Karpas-422 (cell line): Measurements from ENCODE around the gene RNLS. TPM values are rescaled to one million over a fixed set of nuclear protein-coding genes. Genes with fewer than 3 reads are reported as not detected.

Source experiments
- DNase-seq: peaks from one replicate; pipeline ENCODE4 v3.0.0-alpha.2; 2015
- H2AFZ ChIP-seq: fragments of 200-600 bp; sonication (generic); 2 replicates; pipeline ENCODE4 v1.6.1; 2014; ENCODE audit warnings: antibody characterized with exemption, low read length, mixed read lengths
- H3K27ac ChIP-seq: fragments of 200-600 bp; sonication (generic); 2 replicates; pipeline ENCODE4 v1.5.1; 2014; ENCODE audit warnings: mild to moderate bottlenecking, low read length, moderate library complexity
- H3K27me3 ChIP-seq: fragments of 200-600 bp; sonication (generic); 2 replicates; pipeline ENCODE4 v1.6.1; 2014; ENCODE audit warnings: low read length, mixed read lengths
- H3K36me3 ChIP-seq: fragments of 200-600 bp; sonication (generic); 2 replicates; pipeline ENCODE4 v1.6.1; 2014; ENCODE audit warnings: low read length, mixed read lengths; ENCODE audit not compliant: insufficient read depth
- H3K4me1 ChIP-seq: fragments of 200-600 bp; sonication (generic); 2 replicates; pipeline ENCODE4 v1.6.1; 2014; ENCODE audit warnings: mild to moderate bottlenecking, low read length, mixed read lengths
- H3K4me2 ChIP-seq: fragments of 200-600 bp; sonication (generic); 2 replicates; pipeline ENCODE4 v1.6.1; 2014; ENCODE audit warnings: low read length, low read depth, mild to moderate bottlenecking; ENCODE audit not compliant: poor library complexity, severe bottlenecking
- H3K4me3 ChIP-seq: fragments of 200-600 bp; sonication (generic); 2 replicates; pipeline ENCODE4 v1.5.1; 2014; ENCODE audit warnings: mild to moderate bottlenecking, antibody characterized with exemption, low read length, mixed read lengths
- H3K79me2 ChIP-seq: fragments of 200-600 bp; sonication (generic); 2 replicates; pipeline ENCODE4 v1.6.1; 2014; ENCODE audit warnings: mild to moderate bottlenecking, low read length, mixed read lengths
- H3K9ac ChIP-seq: fragments of 200-600 bp; sonication (generic); 2 replicates; pipeline ENCODE4 v1.6.0; 2014; ENCODE audit warnings: low read length
- H3K9me2 ChIP-seq: fragments of 200-600 bp; sonication (generic), shearing (Covaris generic); replicated peaks from 2 replicates; pipeline ENCODE4 v1.6.0; 2014; ENCODE audit warnings: mild to moderate bottlenecking, low read length, moderate library complexity; ENCODE audit not compliant: insufficient read depth
- H3K9me3 ChIP-seq: fragments of 300-700, 200-600 bp; sonication (generic); 2 replicates; pipeline ENCODE4 v1.6.1; 2014; ENCODE audit warnings: low read length, mixed read lengths
- H4K20me1 ChIP-seq: fragments of 200-600 bp; sonication (generic); 2 replicates; pipeline ENCODE4 v1.6.1; 2014; ENCODE audit warnings: mild to moderate bottlenecking, antibody characterized with exemption, low read length, low read depth; ENCODE audit not compliant: insufficient read depth
- total RNA-seq: library from RNA; depleted of rRNA; stranded (reverse); fragments of >200 nt; shearing (Covaris generic); gene quantifications from 2 replicates; pipeline ENCODE4 v1.2.3, GENCODE V29; 2014; ENCODE audit warnings: low replicate concordance

Gene RNLS
- total RNA-seq, 1 experiment from 2014 or later, result not detected

- no peaks in the 10 kb centered on the region for H4K20me1 ChIP-seq
- no peaks in the 10 kb centered on the region for H3K27me3 ChIP-seq
- H3K4me2 ChIP-seq, result no peak overlapping the region
- no peak overlapping the region for H3K27ac ChIP-seq
- H2AFZ ChIP-seq, result no peak overlapping the region
- no peaks in the 10 kb centered on the region for H3K9me3 ChIP-seq
- no peak for DNase-seq
- H3K4me1 ChIP-seq, result no peaks in the 10 kb centered on the region
- H3K4me3 ChIP-seq, result no peak overlapping the region
- H3K36me3 ChIP-seq, result no peaks in the 10 kb centered on the region
- no peak overlapping the region for H3K9ac ChIP-seq
- H3K79me2 ChIP-seq, result no peaks in the 10 kb centered on the region
- H3K9me2 ChIP-seq, result no peaks in the 10 kb centered on the region
These were observed 75.2 kb downstream of the RNLS start for GRCh38 chr10:88507826-88508453.

- Histone ChIP-seq H3K9ac (no peak overlapping the region), H3K4me3 (no peak overlapping the region), H3K4me1 (no peaks in the 10 kb centered on the region), H3K36me3 (no peaks in the 10 kb centered on the region), H3K27me3 (no peaks in the 10 kb centered on the region), H3K4me2 (no peak overlapping the region), H2AFZ (no peak overlapping the region), H3K9me3 (no peaks in the 10 kb centered on the region), H3K79me2 (no peaks in the 10 kb centered on the region), H3K9me2 (no peaks in the 10 kb centered on the region), H4K20me1 (no peaks in the 10 kb centered on the region), H3K27ac (no peak overlapping the region)
- no peak for DNase-seq
These were observed 75.7 kb downstream of the RNLS start for GRCh38 chr10:88507404-88507803.

GRCh38 chr10:88505680-88506215 lies 77.4 kb downstream of the RNLS start:
- Histone ChIP-seq H3K27me3 (no peaks in the 10 kb centered on the region), H3K4me1 (no peaks in the 10 kb centered on the region), H3K4me2 (no peak overlapping the region), H2AFZ (no peak overlapping the region), H3K27ac (no peak overlapping the region), H3K79me2 (no peaks in the 10 kb centered on the region), H3K36me3 (no peaks in the 10 kb centered on the region), H3K9me3 (no peaks in the 10 kb centered on the region), H3K9ac (no peak overlapping the region), H4K20me1 (no peaks in the 10 kb centered on the region), H3K4me3 (no peak overlapping the region), H3K9me2 (no peaks in the 10 kb centered on the region)
- no peak for DNase-seq

- no peak overlapping the region for H2AFZ ChIP-seq
- H3K4me1 ChIP-seq, result no peaks in the 10 kb centered on the region
- H4K20me1 ChIP-seq, result no peaks in the 10 kb centered on the region
- no peak overlapping the region for H3K4me3 ChIP-seq
- H3K9me3 ChIP-seq, result no peaks in the 10 kb centered on the region
- H3K4me2 ChIP-seq, result no peak overlapping the region
- H3K9me2 ChIP-seq, result no peaks in the 10 kb centered on the region
- no peaks in the 10 kb centered on the region for H3K79me2 ChIP-seq
- H3K27me3 ChIP-seq, result no peaks in the 10 kb centered on the region
- H3K36me3 ChIP-seq, result no peaks in the 10 kb centered on the region
- H3K9ac ChIP-seq, result no peak overlapping the region
- H3K27ac ChIP-seq, result no peak overlapping the region
- no peak for DNase-seq
These were observed 77.9 kb downstream of the RNLS start for GRCh38 chr10:88505265-88505664.

GRCh38 chr10:88500656-88501055 lies 82.5 kb downstream of the RNLS start:
- H2AFZ ChIP-seq, result no peak overlapping the region

GRCh38 chr10:88499569-88500470 lies 83.3 kb downstream of the RNLS start:
- H3K27me3 ChIP-seq, result no peaks in the 10 kb centered on the region
- H3K79me2 ChIP-seq, result no peaks in the 10 kb centered on the region
- no peak overlapping the region for H3K27ac ChIP-seq
- no peak overlapping the region for H3K9ac ChIP-seq
- H3K9me2 ChIP-seq, result no peaks in the 10 kb centered on the region
- no peaks in the 10 kb centered on the region for H3K9me3 ChIP-seq
- no peak for DNase-seq
- H4K20me1 ChIP-seq, result no peaks in the 10 kb centered on the region
- H3K36me3 ChIP-seq, result no peaks in the 10 kb centered on the region
- H3K4me3 ChIP-seq, result no peak overlapping the region
- H3K4me2 ChIP-seq, result no peak overlapping the region
- no peaks in the 10 kb centered on the region for H3K4me1 ChIP-seq
- H2AFZ ChIP-seq, result no peak overlapping the region

More at GRCh38 chr10:88500656-88501055, 82.5 kb downstream of the RNLS start:
- Histone ChIP-seq H3K4me3 (no peak overlapping the region), H3K9ac (no peak overlapping the region), H3K27ac (no peak overlapping the region), H3K4me2 (no peak overlapping the region), H3K79me2 (no peaks in the 10 kb centered on the region), H3K9me2 (no peaks in the 10 kb centered on the region), H3K36me3 (no peaks in the 10 kb centered on the region), H4K20me1 (no peaks in the 10 kb centered on the region), H3K4me1 (no peaks in the 10 kb centered on the region), H3K27me3 (no peaks in the 10 kb centered on the region), H3K9me3 (no peaks in the 10 kb centered on the region)
- no peak for DNase-seq

GRCh38 chr10:88497913-88498312 lies 85.2 kb downstream of the RNLS start:
- H3K27me3 ChIP-seq, result no peaks in the 10 kb centered on the region
- H3K27ac ChIP-seq, result no peak overlapping the region
- DNase-seq, result no peak
- H3K36me3 ChIP-seq, result no peaks in the 10 kb centered on the region
- H4K20me1 ChIP-seq, result no peaks in the 10 kb centered on the region
- no peak overlapping the region for H3K4me3 ChIP-seq
- H3K9me3 ChIP-seq, result no peaks in the 10 kb centered on the region
- no peak overlapping the region for H3K9ac ChIP-seq
- H3K9me2 ChIP-seq, result no peaks in the 10 kb centered on the region
- no peaks in the 10 kb centered on the region for H3K79me2 ChIP-seq
- H2AFZ ChIP-seq, result no peak overlapping the region
- no peak overlapping the region for H3K4me2 ChIP-seq
- H3K4me1 ChIP-seq, result no peaks in the 10 kb centered on the region

GRCh38 chr10:88494537-88494936 lies 88.6 kb downstream of the RNLS start:
- Histone ChIP-seq H3K27me3 (no peaks in the 10 kb centered on the region), H3K9me3 (no peaks in the 10 kb centered on the region), H3K9me2 (no peaks in the 10 kb centered on the region), H3K4me2 (no peak overlapping the region), H2AFZ (no peak overlapping the region), H3K9ac (no peak overlapping the region), H3K4me1 (no peaks in the 10 kb centered on the region), H3K79me2 (no peaks in the 10 kb centered on the region), H4K20me1 (no peaks in the 10 kb centered on the region), H3K27ac (no peak overlapping the region), H3K4me3 (no peak overlapping the region), H3K36me3 (no peaks in the 10 kb centered on the region)
- DNase-seq, result no peak
